Progenitor cell of endocrine pancreas (in vitro differentiated cells): ENCODE measurements around the gene PARP9. TPM values are rescaled to one million over a fixed set of nuclear protein-coding genes. Genes with fewer than 3 reads are reported as not detected.
"Not testable (repeated sequence)": the region's sequence is repeated elsewhere in the genome, so short reads cannot be mapped to it uniquely, and the experiment has no call there.

Experiments used
- DNase-seq: peaks from one replicate; pipeline ENCODE4 v3.0.0; 2021; ENCODE audit warnings: low spot score; ENCODE audit not compliant: unreplicated experiment
- H3K27ac Mint-ChIP-seq: 2 replicates; pipeline ENCODE4 v1.8.0; 2021; ENCODE audit warnings: mild to moderate bottlenecking, moderate library complexity, mixed read lengths
- H3K27me3 Mint-ChIP-seq: 2 replicates; pipeline ENCODE4 v1.8.0; 2021; ENCODE audit warnings: mixed read lengths
- H3K36me3 Mint-ChIP-seq: 2 replicates; pipeline ENCODE4 v1.8.0; 2022; ENCODE audit warnings: mixed read lengths; ENCODE audit not compliant: insufficient read depth
- H3K4me1 Mint-ChIP-seq: 2 replicates; pipeline ENCODE4 v1.8.0; 2021; ENCODE audit warnings: low read depth, mixed read lengths
- H3K4me3 Mint-ChIP-seq: 2 replicates; pipeline ENCODE4 v1.8.0; 2021; ENCODE audit warnings: low read depth, mild to moderate bottlenecking, moderate library complexity, mixed read lengths
- H3K9me3 Mint-ChIP-seq: 2 replicates; pipeline ENCODE4 v1.8.0; 2021; ENCODE audit warnings: low read depth, mixed read lengths
- CTCF ChIP-seq: fragments of 200-600 bp; sonication (generic); IDR thresholded peaks from one replicate; pipeline ENCODE4 v1.5.0; 2021; ENCODE audit warnings: antibody characterized with exemption, mild to moderate bottlenecking; ENCODE audit not compliant: unreplicated experiment
- total RNA-seq: library from RNA; stranded (reverse); gene quantifications from 2 replicates; pipeline ENCODE4 v1.2.1, GENCODE V29; 2021

Gene PARP9
- total RNA-seq, 1 donor from 2014 or later = 11.3 TPM

GRCh38 chr3:122502139-122502538, 62.0 kb downstream of the PARP9 start:
- H3K27ac Mint-ChIP-seq = peak overlapping the region; percentile 70

GRCh38 chr3:122500964-122501363, 63.1 kb downstream of the PARP9 start:
- H3K4me1 Mint-ChIP-seq, H3K9me3 Mint-ChIP-seq, H3K27ac Mint-ChIP-seq: not testable (repeated sequence)

More at GRCh38 chr3:122502139-122502538, 62.0 kb downstream of the PARP9 start:
- H3K27me3 Mint-ChIP-seq = no peaks in the 10 kb centered on the region
- H3K9me3 Mint-ChIP-seq = no peaks in the 10 kb centered on the region
- DNase-seq = no peak
- no peak for TF ChIP-seq CTCF
- H3K4me3 Mint-ChIP-seq = no peak overlapping the region
- H3K4me1 Mint-ChIP-seq = peaks cover 7% of the 10 kb centered on the region
- peaks cover 3% of the 10 kb centered on the region for H3K36me3 Mint-ChIP-seq

GRCh38 chr3:122498152-122498551, 65.9 kb downstream of the PARP9 start:
- Mint-ChIP-seq H3K27ac (no peak overlapping the region), H3K4me1 (peaks cover 1% of the 10 kb centered on the region), H3K4me3 (no peak overlapping the region), H3K9me3 (no peaks in the 10 kb centered on the region), H3K36me3 (peaks cover 9% of the 10 kb centered on the region), H3K27me3 (no peaks in the 10 kb centered on the region)
- no peak for TF ChIP-seq CTCF
- no peak for DNase-seq

More at GRCh38 chr3:122500964-122501363, 63.1 kb downstream of the PARP9 start:
- not testable (repeated sequence) for H3K4me3 Mint-ChIP-seq, H3K27me3 Mint-ChIP-seq, DNase-seq, H3K36me3 Mint-ChIP-seq

- H3K4me3 Mint-ChIP-seq = no peak overlapping the region
- peaks cover 1% of the 10 kb centered on the region for H3K4me1 Mint-ChIP-seq
- TF ChIP-seq CTCF = no peak
- H3K27ac Mint-ChIP-seq = no peak overlapping the region
- no peaks in the 10 kb centered on the region for H3K27me3 Mint-ChIP-seq
- no peak for DNase-seq
- no peaks in the 10 kb centered on the region for H3K9me3 Mint-ChIP-seq
- peaks cover 14% of the 10 kb centered on the region for H3K36me3 Mint-ChIP-seq
Measured at GRCh38 chr3:122497425-122497824, 66.7 kb downstream of the PARP9 start.

GRCh38 chr3:122496508-122496907, 67.6 kb downstream of the PARP9 start:
- TF ChIP-seq CTCF = no peak
- peak overlapping the region; percentile 80 for H3K27ac Mint-ChIP-seq
- H3K9me3 Mint-ChIP-seq = no peaks in the 10 kb centered on the region
- no peak for DNase-seq
- H3K27me3 Mint-ChIP-seq = no peaks in the 10 kb centered on the region
- no peaks in the 10 kb centered on the region for H3K4me1 Mint-ChIP-seq
- H3K4me3 Mint-ChIP-seq = no peak overlapping the region
- peaks cover 18% of the 10 kb centered on the region for H3K36me3 Mint-ChIP-seq

GRCh38 chr3:122493296-122493695, 70.8 kb downstream of the PARP9 start:
- Mint-ChIP-seq H3K4me1 (peaks cover 3% of the 10 kb centered on the region), H3K9me3 (no peaks in the 10 kb centered on the region), H3K4me3 (no peak overlapping the region), H3K27ac (peak overlapping the region; percentile 46), H3K36me3 (peaks cover 21% of the 10 kb centered on the region), H3K27me3 (no peaks in the 10 kb centered on the region)
- TF ChIP-seq CTCF = no peak
- DNase-seq = no peak
